ENCODE measurements around the gene CCHCR1.

Gene CCHCR1

GRCh38 chr6:31098449-31098938, 59.1 kb downstream of the CCHCR1 start:
- DNase-seq (ENCODE audit: low read depth) = no peak

- DNase-seq (ENCODE audit: low read depth) = no peak
Observed at GRCh38 chr6:31096656-31097055, 60.9 kb downstream of the CCHCR1 start.

GRCh38 chr6:31096215-31096614, 61.4 kb downstream of the CCHCR1 start:
- DNase-seq (ENCODE audit: low read depth) = no peak

- no peak for DNase-seq (ENCODE audit: low read depth)
Observed at GRCh38 chr6:31094389-31094881, 63.2 kb downstream of the CCHCR1 start.

GRCh38 chr6:31092769-31093505, 64.7 kb downstream of the CCHCR1 start:
- no peak for DNase-seq (ENCODE audit: low read depth)
